HepG2 (cell line): ENCODE measurements around the gene ZNF367. TPM values are rescaled to one million over a fixed set of nuclear protein-coding genes. Genes with fewer than 3 reads are reported as not detected.

Experiments
- FOSL1 ChIP-seq: sonication (generic); formaldehyde crosslinking; IDR thresholded peaks from 2 replicates; pipeline ENCODE4 v1.9.0; 2021; ENCODE audit warnings: missing genetic modification reagents, borderline replicate concordance
- FOSL2 ChIP-seq: sonication (generic); formaldehyde crosslinking; IDR thresholded peaks from 2 replicates; pipeline ENCODE4 v1.4.0; 2020; ENCODE audit warnings: missing genetic modification reagents
- IRF2 ChIP-seq: IDR thresholded peaks from 2 replicates; pipeline ENCODE4 v1.6.1; 2018; ENCODE audit warnings: missing genetic modification reagents, missing compliant biosample characterization
- KLF12 ChIP-seq: sonication (generic); formaldehyde crosslinking; IDR thresholded peaks from 2 replicates; pipeline ENCODE4 v1.4.0; 2020; ENCODE audit warnings: missing genetic modification reagents, borderline replicate concordance
- RXRB ChIP-seq: IDR thresholded peaks from 2 replicates; pipeline ENCODE4 v1.6.1; 2016; ENCODE audit warnings: borderline replicate concordance, missing genetic modification reagents, missing compliant biosample characterization
- SAFB2 ChIP-seq: sonication (generic); formaldehyde crosslinking; IDR thresholded peaks from 2 replicates; pipeline ENCODE4 v1.5.1; 2020; ENCODE audit warnings: missing genetic modification reagents, low read depth, mild to moderate bottlenecking, borderline replicate concordance
- THAP11 ChIP-seq: IDR thresholded peaks from 2 replicates; pipeline ENCODE4 v1.6.1; 2016; ENCODE audit warnings: missing biosample characterization, missing genetic modification reagents
- YEATS4 ChIP-seq: sonication (generic); formaldehyde crosslinking; IDR thresholded peaks from 2 replicates; pipeline ENCODE4 v1.4.0; 2020; ENCODE audit warnings: missing genetic modification reagents, borderline replicate concordance
- ZBTB39 ChIP-seq: sonication (generic); formaldehyde crosslinking; IDR thresholded peaks from 2 replicates; pipeline ENCODE4 v1.5.0; 2020; ENCODE audit warnings: missing genetic modification reagents
- ZMAT3 ChIP-seq: sonication (generic); formaldehyde crosslinking; conservative IDR thresholded peaks from 2 replicates; pipeline ENCODE4 v1.7.0; 2021; ENCODE audit warnings: missing genetic modification reagents
- ZNF17 ChIP-seq: sonication (generic); formaldehyde crosslinking; IDR thresholded peaks from 2 replicates; pipeline ENCODE4 v1.5.0; 2020; ENCODE audit warnings: mild to moderate bottlenecking, missing genetic modification reagents
- ZNF260 ChIP-seq: sonication (generic); formaldehyde crosslinking; IDR thresholded peaks from 2 replicates; pipeline ENCODE4 v1.4.0; 2020; ENCODE audit warnings: missing genetic modification reagents, low read depth, mild to moderate bottlenecking, borderline replicate concordance
- ZNF280B ChIP-seq: sonication (generic); formaldehyde crosslinking; IDR thresholded peaks from 2 replicates; pipeline ENCODE4 v1.5.0; 2020; ENCODE audit warnings: missing genetic modification reagents, mild to moderate bottlenecking, borderline replicate concordance
- ZNF570 ChIP-seq: sonication (generic); formaldehyde crosslinking; IDR thresholded peaks from 2 replicates; pipeline ENCODE4 v1.4.0; 2020; ENCODE audit warnings: mild to moderate bottlenecking, missing genetic modification reagents, borderline replicate concordance
- ZNF574 ChIP-seq: sonication (generic); formaldehyde crosslinking; IDR thresholded peaks from 2 replicates; pipeline ENCODE4 v1.4.0; 2020; ENCODE audit warnings: missing genetic modification reagents
- ZNF589 ChIP-seq: sonication (generic); formaldehyde crosslinking; conservative IDR thresholded peaks from 2 replicates; pipeline ENCODE4 v1.8.0; 2022; ENCODE audit warnings: mild to moderate bottlenecking, moderate library complexity, missing genetic modification reagents
- ZNF710 ChIP-seq: sonication (generic); formaldehyde crosslinking; IDR thresholded peaks from 2 replicates; pipeline ENCODE4 v1.5.0; 2020; ENCODE audit warnings: mild to moderate bottlenecking, missing genetic modification reagents, borderline replicate concordance
- ZNF720 ChIP-seq: sonication (generic); formaldehyde crosslinking; IDR thresholded peaks from 2 replicates; pipeline ENCODE4 v1.4.0; 2020; ENCODE audit warnings: missing genetic modification reagents
- ZSCAN21 ChIP-seq: sonication (generic); formaldehyde crosslinking; IDR thresholded peaks from 2 replicates; pipeline ENCODE4 v1.8.0; 2022; ENCODE audit warnings: mild to moderate bottlenecking, missing genetic modification reagents, moderate library complexity, borderline replicate concordance
- polyA plus RNA-seq, 8 experiments: library from polyadenylated mRNA; depleted of rRNA in 3 of 8; stranded (reverse) in 7 of 8; unstranded in 1 of 8; fragments of >200 nt; fragmentation: Illumina TruSeq in 4 of 8; extraction: Trizol in 4 of 8; gene quantifications; 2 replicates each; pipeline versions ENCODE4 v1.2.1 to v1.2.3, GENCODE V29; 2011 to 2016; ENCODE audit warnings: low read depth in 4 of 8, missing spikeins in 1 of 8, mixed read lengths in 1 of 8; ENCODE audit not compliant: insufficient read depth in 1 of 8
- total RNA-seq, 5 experiments: library from RNA; depleted of rRNA; stranded (reverse); fragments of >200 nt; fragmentation: Illumina TruSeq; extraction: Trizol; gene quantifications; 2 replicates each; pipeline ENCODE4 v1.2.3, GENCODE V29; 2016; ENCODE audit warnings: low read depth in 1 of 5

Gene ZNF367
- total and polyA plus RNA-seq, 2 of the 13 experiments (the other 11 are each of a cell fraction or from before 2014, with no cell fraction given) = 2.9 to 7.7 TPM

GRCh38 chr9:96418083-96418919 is at the start of gene ZNF367 (continued):
- TF ChIP-seq FOSL1 (CRISPR knock-in tag) (no peak), KLF12 (CRISPR knock-in tag) (peak; percentile 68; the same call in 1 of the 2 replicates), ZSCAN21 (CRISPR knock-in tag) (no peak; the same call in none of the 2 replicates), ZNF260 (no peak), YEATS4 (CRISPR knock-in tag) (no peak; the same call in 1 of the 2 replicates), ZNF570 (CRISPR knock-in tag) (no peak), RXRB (CRISPR knock-in tag) (no peak; the same call in 1 of the 2 replicates), THAP11 (peak; percentile 6; the same call in 1 of the 2 replicates), ZMAT3 (no peak), ZNF280B (CRISPR knock-in tag) (no peak), IRF2 (CRISPR knock-in tag) (peak; percentile 3; the same call in 1 of the 2 replicates), ZNF574 (CRISPR knock-in tag) (no peak; the same call in 1 of the 2 replicates), ZNF17 (no peak), ZBTB39 (CRISPR knock-in tag) (no peak), ZNF710 (CRISPR knock-in tag) (no peak), ZNF720 (CRISPR knock-in tag) (no peak), SAFB2 (peak; percentile 71; the same call in 1 of the 2 replicates), ZNF589 (peak; percentile 83), FOSL2 (CRISPR knock-in tag) (0 out of 2 replicates have a peak, but pooled peaks have one; percentile 8)
